ENCODE measurements around the gene UBALD2.
"Not testable (repeated sequence)": the region's sequence is repeated elsewhere in the genome, so short reads cannot be mapped to it uniquely, and the experiment has no call there.

The UBALD2 gene

DNA sequence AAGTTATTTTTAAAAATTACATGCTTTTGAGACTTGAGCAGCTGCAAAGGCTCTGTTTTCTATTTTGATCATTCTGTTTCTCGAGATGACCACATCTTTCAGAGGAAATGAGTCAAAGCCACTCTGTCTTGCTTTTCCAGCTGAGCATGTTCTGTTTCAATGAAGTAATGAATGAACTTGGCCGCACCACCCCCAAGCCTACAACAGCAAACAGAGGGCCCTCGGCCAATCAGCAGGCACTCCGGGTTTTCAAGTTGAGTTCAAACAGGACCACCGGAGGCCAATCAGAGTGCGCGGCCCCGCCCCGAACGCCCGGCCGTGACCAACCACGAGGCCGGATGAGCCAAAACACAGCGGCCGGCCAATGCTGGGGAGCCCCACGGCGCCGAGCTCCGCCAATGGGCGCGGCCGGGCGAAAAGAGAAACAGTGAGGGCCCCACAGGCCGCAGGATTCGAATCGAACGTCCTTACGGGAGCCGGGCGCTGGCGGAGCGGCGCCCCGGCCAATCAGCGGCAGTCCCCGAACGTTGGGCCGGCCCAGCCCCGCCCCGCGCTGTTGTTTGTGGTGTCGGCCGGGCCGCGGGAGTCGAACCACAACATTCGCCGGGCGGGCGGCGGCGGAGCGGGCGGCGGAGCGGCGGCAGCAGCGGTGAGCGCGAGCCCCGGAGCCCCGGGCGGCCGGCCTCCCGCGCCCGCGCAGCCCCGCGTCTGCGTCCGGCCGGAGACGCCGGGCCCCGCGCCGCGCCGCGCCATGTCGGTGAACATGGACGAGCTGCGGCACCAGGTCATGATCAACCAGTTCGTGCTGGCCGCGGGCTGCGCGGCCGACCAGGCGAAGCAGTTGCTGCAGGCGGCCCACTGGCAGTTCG is at the start of gene UBALD2:
Gene UBALD2 (plus strand): TSS at position 594 of the 869 bp plus-strand sequence. CDS start 158 bp downstream, at position 752.
- Mint-ChIP-seq H3K4me3 (peak within 1 kb of the TSS; percentile 90), H3K9me3 (no peaks in the 10 kb centered on the region), H3K27ac (ENCODE audit: low read depth) (peak within 1 kb of the TSS; percentile 92), H3K36me3 (ENCODE audit: insufficient read depth) (peaks cover 37% of the 10 kb centered on the region), H3K27me3 (no peaks in the 10 kb centered on the region), H3K4me1 (peaks cover 58% of the 10 kb centered on the region)
- DNase-seq (ENCODE audit: low spot score in 2 of 2): peak; percentile 95 to 99
- peak; percentile 82 for ATAC-seq (replicated peaks; ENCODE audit: extremely low read depth, poor library complexity, severe bottlenecking)

DNA sequence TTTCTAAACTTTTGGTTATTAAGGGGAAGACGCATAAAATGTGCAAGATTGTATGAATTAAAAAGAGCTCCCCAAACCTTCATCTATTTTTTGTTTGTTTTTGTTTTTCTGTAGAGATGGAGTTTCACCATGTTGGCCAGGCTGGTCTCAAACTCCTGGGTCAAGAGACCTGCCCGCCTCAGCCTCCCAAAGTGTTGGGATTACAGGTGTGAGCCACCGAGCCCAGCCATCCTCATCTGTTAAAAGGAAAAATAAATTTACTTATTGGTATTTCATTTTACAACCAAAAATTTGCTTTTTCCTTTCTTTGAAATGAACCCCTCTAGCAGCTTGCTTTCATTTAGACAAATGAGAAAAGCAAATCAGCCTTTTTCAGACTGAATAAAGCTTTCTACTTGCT is 48.1 kb upstream of the UBALD2 start:
- no peak for DNase-seq (ENCODE audit: low spot score in 2 of 2)
- H3K4me1 Mint-ChIP-seq: peaks cover 11% of the 10 kb centered on the region
- H3K36me3 Mint-ChIP-seq (ENCODE audit: insufficient read depth): no peaks in the 10 kb centered on the region
- H3K9me3 Mint-ChIP-seq: no peaks in the 10 kb centered on the region
- H3K4me3 Mint-ChIP-seq: no peak overlapping the region
- H3K27me3 Mint-ChIP-seq: no peaks in the 10 kb centered on the region
- no peak for ATAC-seq (replicated peaks; ENCODE audit: extremely low read depth, poor library complexity, severe bottlenecking)
- no peak overlapping the region for H3K27ac Mint-ChIP-seq (ENCODE audit: low read depth)

DNA sequence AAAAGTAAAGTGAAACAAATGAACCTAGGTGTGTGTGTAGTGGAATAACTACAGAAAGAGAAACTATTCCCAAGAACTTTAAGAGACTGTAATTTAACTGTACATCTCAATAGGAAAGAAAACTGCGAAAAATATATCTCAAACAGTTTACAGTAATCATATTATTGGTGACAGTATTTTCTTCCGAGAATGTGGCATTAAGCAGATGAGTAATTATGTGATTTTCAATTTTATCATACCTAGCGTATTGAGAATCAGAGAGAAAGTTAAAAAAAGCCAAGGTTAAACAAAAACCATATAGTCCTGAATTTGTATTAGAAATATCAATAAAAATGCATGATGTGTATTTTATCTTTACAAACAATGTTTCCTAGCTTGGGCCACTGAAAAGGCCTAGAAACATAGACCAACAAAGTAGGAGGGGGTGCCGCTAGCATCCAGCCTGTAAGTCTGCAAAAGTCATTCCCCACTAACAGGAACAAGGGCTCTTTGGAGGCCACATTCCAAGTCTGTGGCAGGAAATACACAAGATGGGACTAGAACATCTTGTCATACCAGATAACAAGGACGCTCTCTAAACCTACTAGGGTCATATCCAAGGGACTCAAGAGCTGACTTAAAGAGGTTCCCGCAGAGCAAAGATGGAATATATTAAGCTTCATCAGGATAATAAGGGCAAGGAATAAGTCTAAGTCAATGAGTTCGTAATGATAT is 45.3 kb upstream of the UBALD2 start:
- Mint-ChIP-seq H3K9me3 (no peaks in the 10 kb centered on the region), H3K27ac (ENCODE audit: low read depth) (no peak overlapping the region), H3K27me3 (no peaks in the 10 kb centered on the region), H3K36me3 (ENCODE audit: insufficient read depth) (no peaks in the 10 kb centered on the region), H3K4me3 (no peak overlapping the region), H3K4me1 (peaks cover 11% of the 10 kb centered on the region)
- no peak for ATAC-seq (replicated peaks; ENCODE audit: extremely low read depth, poor library complexity, severe bottlenecking)
- no peak for DNase-seq (ENCODE audit: low spot score in 2 of 2)

DNA sequence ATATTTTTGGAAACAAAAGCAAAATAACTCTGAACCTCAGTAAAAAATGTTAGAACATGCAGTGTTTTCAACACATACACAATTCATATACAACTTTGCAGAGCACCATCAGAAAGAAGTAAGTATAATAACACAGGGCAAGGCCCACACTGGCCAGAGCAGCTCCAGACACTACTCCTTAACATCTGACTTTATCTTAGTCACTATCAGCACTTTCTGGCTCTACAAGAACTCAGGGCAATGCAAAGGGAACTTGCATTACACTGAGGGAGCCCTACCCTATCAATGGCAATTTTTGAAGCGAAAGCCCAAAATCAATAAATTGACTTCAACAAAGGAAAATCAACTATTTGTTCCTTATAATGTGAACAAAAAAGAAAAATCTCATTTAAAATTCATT is 41.3 kb upstream of the UBALD2 start:
- Mint-ChIP-seq H3K4me1 (peaks cover under 1% of the 10 kb centered on the region), H3K4me3 (no peak overlapping the region), H3K9me3 (no peaks in the 10 kb centered on the region), H3K36me3 (ENCODE audit: insufficient read depth) (no peaks in the 10 kb centered on the region), H3K27ac (ENCODE audit: low read depth) (no peak overlapping the region), H3K27me3 (no peaks in the 10 kb centered on the region)
- ATAC-seq (replicated peaks; ENCODE audit: extremely low read depth, poor library complexity, severe bottlenecking): no peak
- no peak for DNase-seq (ENCODE audit: low spot score in 2 of 2)

DNA sequence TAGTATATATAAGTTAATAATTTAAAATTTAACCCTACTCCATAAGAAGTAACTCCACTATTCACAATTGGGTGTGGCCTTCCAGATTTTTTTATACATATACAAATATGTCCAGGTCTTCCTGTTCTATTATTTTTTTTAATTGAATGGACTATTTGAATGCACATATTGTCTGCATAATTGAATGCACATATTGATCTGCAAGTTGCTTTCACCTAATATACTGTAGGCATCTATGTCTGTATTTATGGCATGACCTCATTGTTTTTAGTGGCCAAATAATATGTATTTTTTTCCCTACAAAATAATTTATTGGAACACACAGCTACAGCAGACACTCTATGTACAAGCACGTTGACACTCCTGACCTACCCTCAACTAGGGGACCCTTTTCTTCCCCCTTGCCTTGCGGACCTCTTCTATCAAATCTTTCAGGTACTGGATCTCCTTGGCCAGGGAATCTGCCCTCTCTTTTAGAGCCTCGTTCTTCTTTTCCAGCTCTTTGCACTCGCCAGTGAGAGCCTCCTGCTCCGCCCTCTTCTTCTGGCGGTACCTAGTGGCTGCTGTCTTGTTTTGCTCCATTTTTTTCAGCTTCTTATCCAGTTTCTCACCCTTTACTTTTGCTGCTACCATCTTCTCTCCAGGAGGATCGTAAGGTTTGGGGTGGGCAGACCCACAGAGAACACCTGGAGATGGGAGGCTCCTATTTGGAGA is 39.6 kb upstream of the UBALD2 start:
- not testable (repeated sequence) for H3K36me3 Mint-ChIP-seq (ENCODE audit: insufficient read depth); H3K4me3 Mint-ChIP-seq; DNase-seq (ENCODE audit: low spot score in 2 of 2); ATAC-seq (replicated peaks; ENCODE audit: extremely low read depth, poor library complexity, severe bottlenecking); H3K9me3 Mint-ChIP-seq; H3K27ac Mint-ChIP-seq (ENCODE audit: low read depth); H3K27me3 Mint-ChIP-seq
- H3K4me1 Mint-ChIP-seq: peaks cover 11% of the 10 kb centered on the region

DNA sequence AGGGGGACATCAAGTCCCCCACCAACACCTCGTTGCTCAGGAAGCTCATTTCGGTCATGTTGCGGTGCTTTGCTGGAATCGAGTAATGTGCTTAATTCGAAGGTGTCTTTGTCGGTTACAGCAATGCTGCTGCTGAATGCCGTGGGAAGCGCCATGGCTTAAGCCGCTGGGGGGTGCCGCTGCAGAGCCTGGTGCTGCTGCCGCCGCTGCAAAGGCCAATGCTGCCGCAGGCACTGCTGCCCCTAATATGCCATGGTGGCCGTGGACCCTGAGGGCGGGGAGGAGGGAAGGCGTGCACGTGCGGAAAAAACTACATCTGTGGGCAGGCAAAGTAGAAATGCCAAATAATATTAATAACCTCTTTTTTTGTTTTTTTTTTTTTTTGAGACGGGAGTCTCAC is 38.4 kb upstream of the UBALD2 start:
- H3K36me3 Mint-ChIP-seq (ENCODE audit: insufficient read depth); ATAC-seq (replicated peaks; ENCODE audit: extremely low read depth, poor library complexity, severe bottlenecking); H3K27me3 Mint-ChIP-seq; H3K4me3 Mint-ChIP-seq; H3K9me3 Mint-ChIP-seq; DNase-seq (ENCODE audit: low spot score in 2 of 2); H3K27ac Mint-ChIP-seq (ENCODE audit: low read depth): not testable (repeated sequence)
- H3K4me1 Mint-ChIP-seq: peaks cover 11% of the 10 kb centered on the region

DNA sequence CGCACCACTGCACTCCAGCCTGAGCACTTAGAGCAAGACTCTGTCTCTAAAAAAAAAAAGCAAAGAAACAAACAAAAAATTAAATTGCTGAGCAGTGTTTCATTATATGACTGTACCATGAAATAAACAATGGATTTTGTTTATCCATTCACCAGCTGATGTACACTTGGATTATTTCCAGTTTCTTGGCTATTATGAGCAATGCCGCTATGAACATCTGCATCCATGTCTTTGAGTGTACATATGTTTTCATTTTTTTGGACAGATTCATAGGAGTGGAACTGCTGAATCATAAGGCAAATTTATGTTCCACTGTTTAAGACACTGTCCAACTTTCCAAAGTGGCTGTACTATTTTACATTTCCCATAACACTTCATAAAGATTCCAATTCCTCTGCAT is 32.8 kb upstream of the UBALD2 start:
- ATAC-seq (replicated peaks; ENCODE audit: extremely low read depth, poor library complexity, severe bottlenecking) (no peak), DNase-seq (ENCODE audit: low spot score in 2 of 2) (no peak)
- Mint-ChIP-seq H3K9me3 (no peaks in the 10 kb centered on the region), H3K4me3 (no peak overlapping the region), H3K4me1 (peaks cover 20% of the 10 kb centered on the region), H3K36me3 (ENCODE audit: insufficient read depth) (no peaks in the 10 kb centered on the region), H3K27me3 (no peaks in the 10 kb centered on the region), H3K27ac (ENCODE audit: low read depth) (no peak overlapping the region)

DNA sequence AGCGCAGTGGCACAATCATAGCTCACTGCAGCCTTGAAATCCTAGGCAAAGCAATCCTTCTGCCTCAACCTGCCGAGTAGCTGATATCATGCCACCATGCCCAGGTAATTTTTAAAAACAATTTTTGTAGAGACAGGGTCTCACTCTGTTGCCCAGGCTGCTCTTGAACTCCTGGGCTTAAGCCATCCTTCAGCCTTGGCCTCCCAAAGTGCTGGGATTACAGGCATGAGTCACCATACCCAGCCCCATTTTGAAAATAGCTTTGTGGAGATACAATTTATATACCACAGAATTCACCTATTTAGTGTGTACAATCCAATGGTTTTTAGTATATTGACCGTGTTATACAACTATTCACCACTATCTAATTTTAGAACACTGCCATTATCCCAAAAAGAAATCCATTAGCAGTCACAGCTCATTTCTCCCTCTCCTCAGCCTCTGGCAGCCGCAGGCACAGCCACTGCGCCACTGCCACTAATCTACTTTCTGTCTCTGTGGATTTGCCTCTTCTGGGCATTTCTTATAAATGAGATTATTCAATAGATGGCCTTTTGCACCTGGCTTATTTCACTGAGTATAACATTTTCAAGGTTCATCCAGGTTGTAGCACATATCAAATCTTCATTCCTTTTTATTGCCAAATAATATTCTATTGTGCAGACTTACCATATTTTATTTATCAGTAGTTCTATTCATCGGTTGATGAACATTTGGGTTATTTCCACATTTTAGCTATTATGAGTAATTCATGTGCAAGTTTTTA is 31.4 kb upstream of the UBALD2 start:
- Mint-ChIP-seq H3K4me1 (peaks cover 28% of the 10 kb centered on the region), H3K4me3 (peak overlapping the region; percentile 18), H3K9me3 (no peaks in the 10 kb centered on the region), H3K27me3 (no peaks in the 10 kb centered on the region), H3K27ac (ENCODE audit: low read depth) (no peak overlapping the region), H3K36me3 (ENCODE audit: insufficient read depth) (no peaks in the 10 kb centered on the region)
- DNase-seq (ENCODE audit: low spot score in 2 of 2) (no peak), ATAC-seq (replicated peaks; ENCODE audit: extremely low read depth, poor library complexity, severe bottlenecking) (no peak)

DNA sequence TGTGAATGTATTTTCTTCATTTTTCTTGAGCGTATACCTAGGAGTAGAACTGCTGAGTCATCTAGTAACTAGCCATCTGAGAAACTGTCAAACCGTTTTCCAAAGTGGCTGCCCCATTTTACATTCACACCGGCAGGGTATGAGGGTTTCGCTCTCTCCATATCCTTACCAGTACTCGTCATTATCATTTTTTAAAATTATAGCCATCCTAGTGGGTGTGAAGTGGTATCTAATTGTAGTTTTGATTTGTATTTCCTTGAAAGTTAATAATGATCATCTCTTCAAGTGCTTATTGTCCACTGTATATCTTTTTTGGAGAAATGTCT is 30.8 kb upstream of the UBALD2 start:
- peak overlapping the region; percentile 18 for H3K4me3 Mint-ChIP-seq
- no peak for DNase-seq (ENCODE audit: low spot score in 2 of 2)

DNA sequence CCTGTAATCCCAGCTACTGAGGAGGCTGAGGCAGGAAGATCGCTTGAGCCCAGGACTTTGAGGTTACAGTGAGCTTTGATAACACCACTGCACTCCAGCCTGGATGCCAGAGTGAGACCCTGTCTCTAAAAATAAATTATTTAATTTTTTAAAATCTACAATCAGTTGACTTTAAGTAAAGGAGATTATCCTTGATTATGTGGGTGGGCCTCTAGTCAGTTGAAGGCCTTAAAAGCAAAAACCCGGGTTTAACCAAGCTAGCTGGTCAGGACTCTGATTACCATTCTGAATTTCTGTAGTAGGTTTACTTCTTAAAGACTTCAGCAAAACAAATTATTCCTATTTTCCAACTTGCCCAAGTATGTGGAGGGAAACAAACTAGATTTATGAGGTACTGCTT is 29.3 kb upstream of the UBALD2 start:
- no peak overlapping the region for H3K4me3 Mint-ChIP-seq
- peaks cover 24% of the 10 kb centered on the region for H3K4me1 Mint-ChIP-seq
- H3K36me3 Mint-ChIP-seq (ENCODE audit: insufficient read depth): peaks cover 2% of the 10 kb centered on the region
- no peak overlapping the region for H3K27ac Mint-ChIP-seq (ENCODE audit: low read depth)
- H3K27me3 Mint-ChIP-seq: no peaks in the 10 kb centered on the region
- ATAC-seq (replicated peaks; ENCODE audit: extremely low read depth, poor library complexity, severe bottlenecking): no peak
- no peak for DNase-seq (ENCODE audit: low spot score in 2 of 2)
- no peaks in the 10 kb centered on the region for H3K9me3 Mint-ChIP-seq

More for the DNA sequence above, 30.8 kb upstream of the UBALD2 start:
- peaks cover 28% of the 10 kb centered on the region for H3K4me1 Mint-ChIP-seq
- H3K27me3 Mint-ChIP-seq: no peaks in the 10 kb centered on the region
- no peaks in the 10 kb centered on the region for H3K9me3 Mint-ChIP-seq
- H3K36me3 Mint-ChIP-seq (ENCODE audit: insufficient read depth): no peaks in the 10 kb centered on the region
- ATAC-seq (replicated peaks; ENCODE audit: extremely low read depth, poor library complexity, severe bottlenecking): peak; percentile 54
- no peak overlapping the region for H3K27ac Mint-ChIP-seq (ENCODE audit: low read depth)

DNA sequence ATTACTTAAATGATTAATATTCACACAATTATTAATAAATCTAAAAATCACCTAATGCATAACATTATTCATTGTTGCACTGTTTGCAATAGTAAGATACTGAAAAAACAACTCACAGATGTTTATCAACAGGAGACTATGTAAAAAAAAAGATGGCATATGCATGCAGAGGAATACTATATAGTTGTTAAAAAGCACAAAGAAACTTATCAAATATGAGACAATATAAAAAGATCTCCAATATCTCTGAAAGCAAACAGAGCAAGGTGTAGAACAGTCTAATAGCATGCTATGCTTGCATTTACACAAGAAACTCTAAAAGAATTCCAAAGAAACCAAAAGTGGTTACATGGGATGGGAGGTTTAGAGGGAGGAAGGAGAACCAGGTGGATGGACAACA is 28.5 kb upstream of the UBALD2 start:
- H3K27me3 Mint-ChIP-seq: no peaks in the 10 kb centered on the region
- peak overlapping the region; percentile 41 for H3K27ac Mint-ChIP-seq (ENCODE audit: low read depth)
- peaks cover 3% of the 10 kb centered on the region for H3K36me3 Mint-ChIP-seq (ENCODE audit: insufficient read depth)
- H3K9me3 Mint-ChIP-seq: no peaks in the 10 kb centered on the region
- DNase-seq (ENCODE audit: low spot score in 2 of 2) (no peak), ATAC-seq (replicated peaks; ENCODE audit: extremely low read depth, poor library complexity, severe bottlenecking) (no peak)
- H3K4me3 Mint-ChIP-seq: no peak overlapping the region
- H3K4me1 Mint-ChIP-seq: peaks cover 31% of the 10 kb centered on the region

DNA sequence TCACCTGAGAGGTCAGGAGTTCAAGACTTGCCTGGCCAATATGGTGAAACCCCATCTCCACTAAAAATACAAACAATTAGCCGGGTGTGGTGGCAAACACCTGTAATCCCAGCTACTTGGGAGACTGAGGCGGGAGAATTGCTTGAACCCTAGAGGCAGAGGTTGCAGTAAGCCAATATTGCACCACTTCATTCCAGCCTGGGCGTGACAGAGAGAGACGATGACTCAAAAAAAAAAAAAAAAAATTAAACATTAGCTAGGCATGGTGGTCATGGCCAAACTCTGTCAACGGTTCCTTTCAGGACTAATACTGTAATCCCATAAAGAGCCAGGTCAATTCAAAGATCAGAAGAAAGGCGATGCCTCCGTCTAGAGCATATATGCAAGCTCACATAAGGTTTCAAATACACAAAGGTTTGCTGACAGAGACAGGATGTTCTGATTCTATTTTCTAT is 27.3 kb upstream of the UBALD2 start:
- Mint-ChIP-seq H3K36me3 (ENCODE audit: insufficient read depth) (peaks cover 3% of the 10 kb centered on the region), H3K27ac (ENCODE audit: low read depth) (no peak overlapping the region), H3K4me1 (peaks cover 31% of the 10 kb centered on the region)

More for the DNA sequence above, 27.3 kb upstream of the UBALD2 start:
- Mint-ChIP-seq H3K27me3 (no peaks in the 10 kb centered on the region), H3K9me3 (no peaks in the 10 kb centered on the region), H3K4me3 (peak overlapping the region; percentile 11)
- ATAC-seq (replicated peaks; ENCODE audit: extremely low read depth, poor library complexity, severe bottlenecking) (no peak), DNase-seq (ENCODE audit: low spot score in 2 of 2) (no peak)

Data from central memory CD8-positive, alpha-beta T cell (primary cell).